NCI-H1105 treated with DMSO at 0.1 percent for 48 hours (cell line): ENCODE results near the gene FER1L5.

ENCODE experiments used
- DNase-seq: peaks from one replicate; lab custom pipeline; 2025; lab: John Stamatoyannopoulos, UW

Gene FER1L5

GRCh38 chr2:96751800-96752199 lies 109.2 kb downstream of the FER1L5 start:
- no peak for DNase-seq

GRCh38 chr2:96753661-96754282 lies 111.2 kb downstream of the FER1L5 start:
- no peak for DNase-seq

- DNase-seq: no peak
Observed at GRCh38 chr2:96754317-96754716, 111.8 kb downstream of the FER1L5 start.
